Measurements from ENCODE around the gene SLC39A7.

DNA sequence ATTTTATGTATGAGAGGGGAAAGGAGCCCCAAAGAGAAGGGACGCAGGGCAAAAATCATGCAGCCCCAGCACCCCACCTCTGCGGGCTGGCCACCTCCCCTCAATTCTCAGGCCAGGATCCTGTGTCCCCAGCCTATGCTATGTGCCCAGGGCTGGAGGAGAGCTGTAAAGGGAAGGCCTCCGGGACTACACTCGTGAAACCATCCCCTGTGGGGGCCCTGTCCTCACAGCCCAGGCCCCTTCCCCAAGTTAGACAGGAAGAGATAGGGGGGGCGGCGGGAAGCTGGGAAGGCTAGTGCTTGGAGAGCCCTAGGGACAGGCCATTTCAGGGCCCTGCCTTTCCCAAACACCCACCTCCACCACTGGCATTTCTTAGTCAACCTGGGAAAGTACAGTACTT, 7.0 kb upstream of the SLC39A7 start:
- TF ChIP-seq, protein P1, sequence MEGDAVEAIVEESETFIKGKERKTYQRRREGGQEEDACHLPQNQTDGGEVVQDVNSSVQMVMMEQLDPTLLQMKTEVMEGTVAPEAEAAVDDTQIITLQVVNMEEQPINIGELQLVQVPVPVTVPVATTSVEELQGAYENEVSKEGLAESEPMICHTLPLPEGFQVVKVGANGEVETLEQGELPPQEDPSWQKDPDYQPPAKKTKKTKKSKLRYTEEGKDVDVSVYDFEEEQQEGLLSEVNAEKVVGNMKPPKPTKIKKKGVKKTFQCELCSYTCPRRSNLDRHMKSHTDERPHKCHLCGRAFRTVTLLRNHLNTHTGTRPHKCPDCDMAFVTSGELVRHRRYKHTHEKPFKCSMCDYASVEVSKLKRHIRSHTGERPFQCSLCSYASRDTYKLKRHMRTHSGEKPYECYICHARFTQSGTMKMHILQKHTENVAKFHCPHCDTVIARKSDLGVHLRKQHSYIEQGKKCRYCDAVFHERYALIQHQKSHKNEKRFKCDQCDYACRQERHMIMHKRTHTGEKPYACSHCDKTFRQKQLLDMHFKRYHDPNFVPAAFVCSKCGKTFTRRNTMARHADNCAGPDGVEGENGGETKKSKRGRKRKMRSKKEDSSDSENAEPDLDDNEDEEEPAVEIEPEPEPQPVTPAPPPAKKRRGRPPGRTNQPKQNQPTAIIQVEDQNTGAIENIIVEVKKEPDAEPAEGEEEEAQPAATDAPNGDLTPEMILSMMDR (conservative IDR thresholded peaks at IDR 0.05 in 1 of 2, IDR thresholded peaks at IDR 0.05 in 1 of 2; ENCODE audit: extremely low read depth in 1 of 2, insufficient read depth in 1 of 2, low read depth in 1 of 2, low read length in 2 of 2) = no peak
- no peak for TF ChIP-seq EZH2 (IDR thresholded peaks at IDR 0.05; ENCODE audit: borderline replicate concordance, low read length)

Measured in mammary epithelial cell (primary cell).